Measurements from ENCODE around the gene MMP11. TPM values are rescaled to one million over a fixed set of nuclear protein-coding genes. Genes with fewer than 3 reads are reported as not detected.

The MMP11 gene
- total and polyA plus RNA-seq, 2 of the 13 experiments (the other 11 are each of a cell fraction or from before 2014, with no cell fraction given) = 8.9 to 28.6 TPM

GRCh38 chr22:23752750-23753149, 19.9 kb upstream of the MMP11 start:
- 90% methylated on average over 16 of the region's 16 CpGs for WGBS (ENCODE audit: low lambda C conversion rate)
- FAIRE-seq (no peak), ATAC-seq (no peak), DNase-seq (ENCODE audit: low spot score) (no peak)
- no peak overlapping the region for H3K4me3 ChIP-seq (replicated peaks in 1 of 3; ENCODE audit: insufficient read depth in 1 of 3, low read depth in 2 of 3, low read length in 3 of 3)
- intact Hi-C loops (cut with micrococcal nuclease; ENCODE audit: unreplicated experiment) (no loop called here), in situ Hi-C loops (cut with HindIII; ENCODE audit: extremely low pct_ligation_motif_present, low pct_unique_long_range_greater_than_20kb) (no loop called here)
- ChIA-PET POLR2A (interaction anchor here (4.9 kb wide), 1 partner anchor 12 kb away, joined by 52 read pairs; the partner anchor contains the start of genes C22orf15 and CHCHD10), CTCF (ENCODE audit: low intra/inter-chr PET ratio, low total read pairs) (no interaction called here)
- TF ChIP-seq ZNF629 (CRISPR knock-in tag; conservative IDR thresholded peaks at IDR 0.05) = peak; percentile 31; the same call in 1 of the 2 replicates
- TF ChIP-seq, protein P1, sequence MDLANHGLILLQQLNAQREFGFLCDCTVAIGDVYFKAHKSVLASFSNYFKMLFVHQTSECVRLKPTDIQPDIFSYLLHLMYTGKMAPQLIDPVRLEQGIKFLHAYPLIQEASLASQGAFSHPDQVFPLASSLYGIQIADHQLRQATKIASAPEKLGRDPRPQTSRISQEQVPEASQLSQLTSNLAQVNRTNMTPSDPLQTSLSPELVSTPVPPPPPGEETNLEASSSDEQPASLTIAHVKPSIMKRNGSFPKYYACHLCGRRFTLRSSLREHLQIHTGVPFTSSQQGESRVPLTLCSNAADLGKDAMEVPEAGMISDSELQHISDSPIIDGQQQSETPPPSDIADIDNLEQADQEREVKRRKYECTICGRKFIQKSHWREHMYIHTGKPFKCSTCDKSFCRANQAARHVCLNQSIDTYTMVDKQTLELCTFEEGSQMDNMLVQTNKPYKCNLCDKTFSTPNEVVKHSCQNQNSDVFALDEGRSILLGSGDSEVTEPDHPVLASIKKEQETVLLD (CRISPR knock-in tag; IDR thresholded peaks at IDR 0.05; ENCODE audit: low read depth) = no peak
- no peak for TF ChIP-seq PRDM4 (CRISPR knock-in tag; IDR thresholded peaks at IDR 0.05; ENCODE audit: borderline replicate concordance)
- no peak for TF ChIP-seq ATF3 (CRISPR knock-in tag; IDR thresholded peaks at IDR 0.05)
- TF ChIP-seq NRL (CRISPR knock-in tag; IDR thresholded peaks at IDR 0.05; ENCODE audit: borderline replicate concordance) = no peak
- TF ChIP-seq ZKSCAN1 (IDR thresholded peaks at IDR 0.05; ENCODE audit: low read length) = no peak
- BruUV-seq (replicated peaks) = no TSS peak
- no peaks in the 10 kb centered on the region for H4K20me1 ChIP-seq (ENCODE audit: insufficient read depth, low read length)
- H3K4me1 ChIP-seq (ENCODE audit: insufficient read depth, low read length) = peaks cover 23% of the 10 kb centered on the region
- no peak overlapping the region for H2AFZ ChIP-seq (ENCODE audit: low read length)
- H3K36me3 ChIP-seq (replicated peaks in 1 of 2; ENCODE audit: control insufficient read depth in 1 of 2, insufficient read depth in 2 of 2, low read length in 2 of 2) = no peaks in the 10 kb centered on the region
- H3K9me3 ChIP-seq (ENCODE audit: low read length) = no peaks in the 10 kb centered on the region
- no peak overlapping the region for H3K4me2 ChIP-seq (ENCODE audit: low read depth, low read length)
- H3K27me3 ChIP-seq (ENCODE audit: control insufficient read depth in 1 of 2, insufficient read depth in 2 of 2, low read length in 2 of 2) = no peaks in the 10 kb centered on the region; a peak in 1 of 5 replicates
- no peak overlapping the region for H3K9ac ChIP-seq (ENCODE audit: insufficient read depth, low read depth, low read length)
- peaks cover 7% of the 10 kb centered on the region for H3K79me2 ChIP-seq (ENCODE audit: insufficient read depth, low read length)
- H3K27ac ChIP-seq (ENCODE audit: extremely low read length, insufficient read depth, low read length) = no peak overlapping the region
